Stimulated activated CD8-positive, alpha-beta memory T cell treated with anti-CD3 and anti-CD28 coated beads, Interleukin-4, amount 100 ng/mL, for 48 hours (primary cell): ENCODE measurements around the gene WDR27.
"Not testable (repeated sequence)": the region's sequence is repeated elsewhere in the genome, so short reads cannot be mapped to it uniquely, and the experiment has no call there.

Experiments used
- DNase-seq: peaks from one replicate; pipeline ENCODE4 v3.0.0-alpha.2; 2020

The WDR27 gene

DNA sequence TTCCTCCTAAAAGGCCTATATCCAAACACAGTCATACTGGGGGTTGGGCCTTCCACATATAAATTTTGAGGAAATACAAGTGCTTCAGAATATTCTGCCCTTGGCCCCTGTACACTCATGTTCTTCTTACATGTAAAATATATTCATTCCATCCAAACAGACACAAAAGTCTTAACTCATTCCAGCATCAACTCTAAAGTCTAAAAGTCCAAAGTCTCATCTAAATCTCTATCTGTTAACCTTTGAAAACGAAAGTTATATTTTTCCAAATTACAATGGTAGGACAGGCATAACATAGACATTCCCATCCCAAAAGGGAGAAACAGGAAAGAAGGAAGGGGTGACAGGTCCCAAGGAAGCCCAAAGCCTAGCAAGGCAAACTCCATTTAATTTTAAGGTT is 232.8 kb downstream of the WDR27 start:
- no peak for DNase-seq

DNA sequence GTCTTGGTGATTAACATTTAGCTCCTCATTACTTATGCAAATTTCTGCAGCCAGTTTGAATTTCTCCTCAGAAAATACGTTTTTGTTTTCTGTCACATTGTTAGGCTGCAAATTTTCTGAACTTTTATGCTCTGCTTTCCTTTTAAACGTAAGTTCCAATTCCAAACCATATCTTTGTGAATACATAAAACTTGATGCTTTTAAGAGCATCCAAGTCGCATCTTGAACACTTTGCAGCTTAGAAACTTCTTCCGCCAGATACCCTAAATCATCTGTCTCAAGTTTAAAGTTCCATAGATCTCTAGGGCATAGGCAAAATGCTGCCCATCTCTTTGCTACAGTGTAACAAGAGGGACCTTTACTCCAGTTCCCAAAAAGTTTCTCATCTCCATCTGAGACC is 234.1 kb downstream of the WDR27 start:
- not testable (repeated sequence) for DNase-seq

- DNase-seq: not testable (repeated sequence)
Measured at GRCh38 chr6:169466256-169466655, 235.6 kb downstream of the WDR27 start.

DNA sequence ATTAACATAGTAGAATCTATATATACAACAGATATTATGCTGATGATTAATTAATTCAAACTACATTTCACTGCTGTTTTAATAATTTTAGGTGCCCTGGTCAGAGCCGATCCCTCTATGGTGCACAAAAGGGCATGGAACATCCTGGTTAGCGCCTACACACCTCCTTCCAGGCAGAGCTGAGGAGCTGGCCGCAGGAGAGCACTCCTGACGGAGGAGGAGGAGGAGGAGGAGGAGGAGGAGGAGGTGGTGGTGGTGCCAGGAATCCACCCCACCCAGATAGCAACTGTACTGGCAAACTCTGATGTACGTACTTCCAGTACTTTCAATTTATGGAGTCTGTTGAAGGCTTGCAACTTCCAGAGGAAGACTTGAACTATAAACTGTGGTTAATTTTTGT is 244.1 kb downstream of the WDR27 start:
- DNase-seq: no peak

- DNase-seq: no peak
Measured at GRCh38 chr6:169456840-169457239, 245.0 kb downstream of the WDR27 start.

DNA sequence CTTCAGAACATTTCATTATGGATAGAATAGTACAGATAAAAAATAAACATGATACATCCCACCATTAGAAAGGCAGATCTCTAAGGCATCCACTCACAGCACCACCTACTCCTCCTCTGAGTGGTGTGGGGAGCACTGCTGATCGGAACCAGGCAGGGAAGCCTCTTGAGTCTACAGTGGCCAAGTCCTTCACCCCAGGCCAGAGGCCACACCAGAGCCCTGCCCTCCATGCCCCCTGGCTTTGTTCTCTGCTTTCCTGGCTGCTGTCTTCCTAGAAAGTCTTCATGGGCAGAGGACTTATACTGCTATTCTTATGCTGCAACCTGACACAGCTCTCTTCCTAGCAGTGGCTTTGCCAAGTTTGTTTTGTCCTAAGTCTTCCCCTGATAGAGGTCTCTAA is 246.4 kb downstream of the WDR27 start:
- no peak for DNase-seq

DNA sequence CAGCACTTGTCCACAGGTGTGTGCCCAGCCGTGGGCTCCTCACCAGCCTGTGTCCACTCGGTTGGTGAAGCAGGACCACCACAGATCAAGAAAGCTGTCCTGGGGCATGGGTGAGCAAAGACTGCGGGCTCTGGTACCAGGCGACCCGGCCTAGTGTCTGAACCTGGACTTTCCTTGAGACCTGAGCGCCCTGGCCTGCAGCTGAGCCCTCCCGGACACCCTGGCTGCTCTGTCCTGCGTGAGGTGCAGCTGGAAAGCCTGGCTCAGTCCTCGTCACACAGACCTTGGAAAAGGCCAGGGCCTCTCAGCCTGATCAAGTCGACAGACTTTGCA is 247.0 kb downstream of the WDR27 start:
- no peak for DNase-seq

GRCh38 chr6:169454204-169454871 is 247.5 kb downstream of the WDR27 start:
- no peak for DNase-seq

DNA sequence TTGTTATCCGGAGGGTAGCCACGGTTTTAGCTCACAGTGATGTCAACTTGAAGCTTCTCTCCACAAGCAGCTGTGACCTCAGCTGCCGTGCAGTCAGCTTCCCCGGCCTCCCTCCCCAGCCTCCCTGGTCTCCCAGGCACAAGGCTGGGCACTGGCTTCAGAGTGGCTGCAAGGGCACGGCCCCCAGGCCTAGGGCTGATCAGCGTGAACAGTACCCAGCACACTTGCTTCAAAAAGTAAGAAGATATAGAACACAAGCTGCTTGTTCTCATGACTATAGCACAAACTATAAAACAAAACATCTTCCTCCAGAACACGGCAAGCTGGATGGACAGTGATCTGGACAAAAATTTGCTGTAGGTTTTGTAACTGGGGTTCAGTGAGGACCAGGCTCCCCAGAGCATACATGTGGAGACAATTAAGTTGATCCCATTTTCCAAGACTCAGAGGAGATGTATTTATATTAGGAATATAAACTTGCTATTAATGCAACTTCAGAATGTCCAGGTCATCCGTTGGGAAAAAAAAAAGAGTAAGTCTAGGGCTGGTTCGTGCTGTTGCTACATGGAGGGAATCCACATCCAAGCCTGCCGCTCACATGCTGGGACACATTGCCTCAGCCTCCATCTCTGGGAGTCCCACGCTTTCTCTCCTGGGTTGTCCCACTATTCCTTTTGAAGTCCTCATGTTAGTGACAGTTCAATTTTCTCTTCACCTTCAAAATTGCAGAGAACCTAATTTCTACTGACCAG is 248.8 kb downstream of the WDR27 start:
- no peak for DNase-seq

- no peak for DNase-seq
Measured at GRCh38 chr6:169452117-169452868, 249.5 kb downstream of the WDR27 start.

DNA sequence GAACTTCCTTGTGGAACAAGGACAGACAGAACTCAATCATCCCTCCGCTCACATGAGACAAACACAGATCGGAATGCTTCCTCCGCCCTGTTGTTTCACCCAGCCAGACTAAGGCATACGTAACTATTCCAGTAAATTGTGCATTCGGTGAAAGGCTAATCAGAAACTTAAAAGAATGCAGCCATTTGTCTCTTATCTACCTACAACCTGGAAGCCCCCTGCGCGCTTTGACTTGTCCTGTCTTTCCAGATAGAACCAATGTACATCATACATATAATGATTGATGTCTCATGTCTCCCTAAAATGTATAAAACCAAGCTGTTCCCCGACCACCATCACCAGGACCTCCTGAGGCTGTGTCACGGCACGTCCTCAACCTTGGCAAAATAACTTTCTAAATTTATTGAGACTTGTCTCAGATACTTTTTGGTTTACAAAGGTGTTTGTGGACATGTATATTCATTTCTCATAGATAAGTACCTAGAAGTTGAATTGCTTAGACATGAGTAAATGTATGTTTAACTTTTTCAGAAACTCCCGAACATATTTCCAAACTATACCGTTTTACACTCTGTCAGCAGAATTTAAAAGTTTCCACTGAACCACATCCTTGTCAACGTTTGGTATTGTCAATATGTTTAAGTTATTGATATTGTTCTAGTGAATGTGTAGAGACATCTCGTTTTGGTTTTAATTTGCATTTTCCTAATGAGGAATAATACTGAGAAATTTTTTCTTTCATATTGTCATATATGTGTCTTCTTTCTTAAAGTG is 250.6 kb downstream of the WDR27 start:
- no peak for DNase-seq

GRCh38 chr6:169450097-169450496 is 251.7 kb downstream of the WDR27 start:
- DNase-seq: no peak

- no peak for DNase-seq
Measured at GRCh38 chr6:169449221-169449620, 252.6 kb downstream of the WDR27 start.

DNA sequence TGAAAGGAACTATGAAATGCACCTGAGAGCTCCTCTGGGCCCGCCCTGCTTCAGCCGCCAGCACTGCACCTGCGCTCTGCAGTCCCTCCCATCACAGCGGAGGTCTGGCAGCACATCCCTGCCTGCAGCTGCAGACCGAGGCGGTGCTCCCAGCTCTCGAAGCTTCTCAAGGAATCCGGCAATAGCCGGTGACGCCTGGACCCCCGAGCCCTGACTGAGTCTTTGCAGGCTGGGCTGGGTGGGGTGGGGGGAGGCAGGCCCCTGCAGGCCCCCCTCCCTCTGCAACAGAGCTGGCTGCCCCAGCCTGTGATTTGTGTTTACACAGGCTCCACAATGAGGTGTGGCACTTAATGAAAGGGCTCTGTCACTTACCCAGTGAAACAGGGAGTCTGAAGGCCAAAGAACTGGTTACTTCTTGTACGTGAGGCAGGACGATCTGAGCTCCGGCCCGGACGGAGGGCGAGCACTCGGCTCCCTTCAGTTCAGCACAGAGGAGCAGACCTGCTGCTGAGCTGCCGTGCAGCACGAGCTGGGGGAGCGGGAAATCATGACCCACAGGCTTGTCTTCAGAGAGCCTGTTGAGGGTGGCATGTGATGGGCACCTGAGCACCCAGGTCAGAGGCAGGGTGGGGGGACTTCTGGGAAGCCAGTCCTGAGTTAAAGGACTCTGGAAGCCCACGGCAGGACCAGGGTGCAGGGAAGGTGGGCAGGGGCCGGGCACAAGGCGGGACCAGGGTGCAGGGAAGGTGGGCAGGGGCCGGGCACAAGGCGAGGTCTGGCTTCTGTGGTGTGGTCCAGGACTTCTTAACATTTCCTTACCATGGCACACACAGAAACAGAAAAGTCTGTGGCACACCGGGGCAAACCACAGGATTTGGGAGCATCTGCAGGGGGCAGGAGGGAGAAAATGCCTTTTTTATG is 255.9 kb downstream of the WDR27 start:
- no peak for DNase-seq

DNA sequence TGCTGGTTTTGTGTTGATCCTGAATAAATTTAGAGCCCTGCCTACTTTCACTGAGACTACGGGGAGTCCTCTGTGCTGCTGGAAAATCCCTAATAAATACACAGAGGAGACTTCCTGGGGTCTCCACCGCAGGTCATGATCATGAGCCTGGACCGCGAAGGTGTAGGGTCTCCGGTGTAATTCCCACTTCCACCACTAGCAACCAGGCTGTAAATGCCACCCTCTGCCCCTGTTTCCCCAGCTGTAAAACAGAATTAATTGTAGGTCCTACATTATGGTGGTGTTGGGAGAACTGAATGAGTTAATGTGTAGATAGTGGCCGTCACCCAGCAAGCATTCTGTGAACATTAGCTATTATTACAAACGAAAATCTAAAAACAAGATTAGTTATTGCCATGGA is 256.6 kb downstream of the WDR27 start:
- DNase-seq: no peak

DNA sequence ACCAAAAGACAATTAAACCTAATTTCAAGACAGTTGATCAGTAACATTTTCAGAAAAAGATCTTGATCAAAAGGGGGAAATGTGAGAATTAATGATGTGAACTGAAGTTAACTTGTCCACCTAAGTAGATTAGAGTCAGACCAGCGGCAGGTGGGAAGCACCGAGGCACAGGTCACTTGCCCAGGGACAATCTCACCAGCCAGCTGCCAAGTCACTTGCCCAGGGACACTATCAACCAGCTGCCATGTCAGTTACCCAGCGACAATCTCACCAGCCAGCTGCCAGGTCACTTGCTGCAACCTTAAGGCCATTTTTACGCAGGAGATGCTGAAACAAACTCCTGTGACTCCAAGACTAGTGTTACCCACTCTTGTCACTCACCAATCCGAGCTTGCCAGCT is 260.5 kb downstream of the WDR27 start:
- DNase-seq: no peak

DNA sequence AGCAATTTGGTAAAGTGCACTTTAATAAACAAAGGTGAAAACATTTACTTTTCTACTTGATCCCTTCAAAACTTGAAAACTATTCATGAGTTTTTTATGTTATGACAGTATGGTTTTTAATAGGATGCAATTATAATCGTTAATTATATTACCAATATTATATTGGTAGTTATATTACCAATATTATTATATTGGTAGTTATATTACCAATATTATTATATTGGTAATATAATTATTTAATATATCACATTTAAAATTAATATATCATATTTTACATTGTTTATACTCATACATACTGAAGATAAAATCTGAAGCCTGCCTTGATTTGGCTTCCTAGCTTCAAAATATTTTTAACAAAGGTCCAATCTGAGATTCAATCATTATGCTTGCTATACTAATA is 262.1 kb downstream of the WDR27 start:
- DNase-seq: no peak

- not testable (repeated sequence) for DNase-seq
Measured at GRCh38 chr6:169434554-169434953, 267.3 kb downstream of the WDR27 start.

- no peak for DNase-seq
Measured at GRCh38 chr6:169429001-169429400, 272.8 kb downstream of the WDR27 start.

DNA sequence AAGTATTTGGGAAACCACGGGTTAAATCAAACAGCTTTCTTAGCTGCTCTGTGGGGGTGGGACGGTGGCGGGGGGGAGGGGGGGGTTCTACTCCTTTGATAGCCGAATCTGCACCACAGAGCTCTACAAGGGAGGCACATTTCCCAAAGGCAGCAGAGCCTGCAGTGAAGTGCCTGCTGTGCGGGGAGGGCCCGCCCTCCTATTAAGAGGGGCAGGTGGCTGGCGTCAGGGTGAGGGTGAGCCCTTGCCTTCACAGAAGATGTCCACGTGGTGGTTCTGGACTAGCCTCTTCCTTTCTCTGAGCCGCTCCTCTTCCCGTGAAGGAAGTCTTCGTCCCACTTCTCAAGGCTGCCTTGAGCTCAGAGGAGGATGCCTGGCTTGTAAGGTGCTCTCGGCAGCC is 273.3 kb downstream of the WDR27 start:
- DNase-seq: no peak

GRCh38 chr6:169427856-169428255 is 274.0 kb downstream of the WDR27 start:
- no peak for DNase-seq

DNA sequence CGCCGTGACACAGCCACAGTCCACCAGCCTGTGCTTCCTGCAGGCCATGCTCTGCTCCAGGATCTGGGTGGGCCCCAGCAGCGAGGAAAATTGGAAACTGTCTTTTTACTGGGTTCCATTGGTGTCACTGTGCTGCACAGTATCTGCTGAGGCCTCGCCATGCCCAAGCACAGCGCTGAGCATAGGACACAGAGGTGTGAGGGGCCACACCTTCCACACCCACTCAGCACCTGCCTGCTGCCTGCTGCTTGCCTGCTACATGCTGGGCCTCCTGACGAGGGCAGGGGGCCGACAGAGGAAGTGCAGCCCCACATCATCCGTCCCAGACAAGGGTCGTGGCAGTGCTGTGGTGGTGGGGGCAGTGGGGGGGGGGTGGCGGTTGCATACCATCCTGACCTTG is 275.2 kb downstream of the WDR27 start:
- DNase-seq: no peak
